ENCODE results near the gene MIPEP.

DNA sequence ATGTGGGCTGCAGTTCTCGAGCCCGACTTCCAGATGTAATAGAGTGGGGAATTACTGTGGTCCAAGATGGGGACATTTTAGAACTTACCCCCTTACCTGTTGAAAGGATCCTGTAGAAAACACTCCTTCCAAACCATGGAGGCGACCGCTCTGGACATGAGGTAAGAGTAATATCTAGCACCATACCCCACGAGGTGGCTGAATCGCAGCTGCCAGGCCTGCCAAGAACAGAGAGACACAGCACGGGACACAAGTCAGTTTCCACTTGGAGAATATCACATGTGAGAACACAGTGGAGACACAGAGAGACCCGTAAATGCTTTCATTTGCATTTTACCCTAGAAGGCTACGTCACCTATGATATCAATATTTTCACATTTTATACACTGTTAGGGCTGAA lies 129.2 kb downstream of the MIPEP start:
- TF ChIP-seq, protein P1, sequence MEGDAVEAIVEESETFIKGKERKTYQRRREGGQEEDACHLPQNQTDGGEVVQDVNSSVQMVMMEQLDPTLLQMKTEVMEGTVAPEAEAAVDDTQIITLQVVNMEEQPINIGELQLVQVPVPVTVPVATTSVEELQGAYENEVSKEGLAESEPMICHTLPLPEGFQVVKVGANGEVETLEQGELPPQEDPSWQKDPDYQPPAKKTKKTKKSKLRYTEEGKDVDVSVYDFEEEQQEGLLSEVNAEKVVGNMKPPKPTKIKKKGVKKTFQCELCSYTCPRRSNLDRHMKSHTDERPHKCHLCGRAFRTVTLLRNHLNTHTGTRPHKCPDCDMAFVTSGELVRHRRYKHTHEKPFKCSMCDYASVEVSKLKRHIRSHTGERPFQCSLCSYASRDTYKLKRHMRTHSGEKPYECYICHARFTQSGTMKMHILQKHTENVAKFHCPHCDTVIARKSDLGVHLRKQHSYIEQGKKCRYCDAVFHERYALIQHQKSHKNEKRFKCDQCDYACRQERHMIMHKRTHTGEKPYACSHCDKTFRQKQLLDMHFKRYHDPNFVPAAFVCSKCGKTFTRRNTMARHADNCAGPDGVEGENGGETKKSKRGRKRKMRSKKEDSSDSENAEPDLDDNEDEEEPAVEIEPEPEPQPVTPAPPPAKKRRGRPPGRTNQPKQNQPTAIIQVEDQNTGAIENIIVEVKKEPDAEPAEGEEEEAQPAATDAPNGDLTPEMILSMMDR (IDR thresholded peaks at IDR 0.05; ENCODE audit: insufficient read depth, low read depth, low read length) = no peak
- no peak for TF ChIP-seq EZH2 (IDR thresholded peaks at IDR 0.05; ENCODE audit: insufficient read depth, low read length)
